Vagina (tissue), 2 donors: Measurements from ENCODE around the gene FXYD3.

Source experiments
- POLR2A ChIP-seq, 2 donors: fragments of 450-650 bp; IDR thresholded peaks; one replicate each; pipeline ENCODE4 v1.6.1; 2017; ENCODE audit warnings: antibody characterized with exemption in 2 of 2, mild to moderate bottlenecking in 2 of 2, moderate library complexity in 2 of 2
- TF ChIP-seq, protein P1 (sequence below), 3 experiments: fragments of 450-650 bp in 2 of 3; fragments of 200-600 bp in 1 of 3; sonication (generic) in 1 of 3; IDR thresholded peaks; one replicate each; pipeline ENCODE4 v1.5.1; 2017 to 2019; ENCODE audit warnings: antibody characterized with exemption in 3 of 3, mild to moderate bottlenecking in 2 of 3, moderate library complexity in 2 of 3

DNA sequence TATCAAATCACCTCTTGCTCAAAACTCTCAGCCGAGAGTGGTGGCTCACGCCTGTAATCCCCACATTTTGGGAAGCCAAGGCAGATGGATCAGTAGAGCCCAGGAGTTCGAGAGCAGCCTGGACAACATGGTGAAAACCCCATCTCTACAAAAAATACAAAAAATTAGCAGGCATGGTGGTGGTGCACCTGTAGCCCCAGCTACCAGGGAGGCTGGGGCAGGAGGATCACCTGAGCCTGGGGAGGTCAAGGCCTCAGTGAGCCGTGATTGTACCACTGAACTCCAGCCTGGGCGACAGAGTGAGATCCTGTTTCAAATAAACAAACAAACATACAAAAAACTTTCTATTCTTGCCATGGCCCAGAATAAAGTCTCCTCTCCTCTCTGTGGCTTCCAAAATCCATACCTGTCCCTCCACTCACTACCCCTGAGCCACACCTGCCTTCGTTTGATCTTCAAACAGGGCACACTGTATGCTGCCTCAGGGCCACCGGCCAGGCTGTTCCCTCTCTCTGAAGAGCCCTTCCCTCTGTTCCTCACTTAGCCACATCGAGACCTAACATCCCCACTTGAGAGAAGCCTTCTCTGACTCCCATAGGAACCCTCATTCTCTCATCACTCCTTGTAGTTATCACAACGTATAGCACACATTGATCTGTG lies 12.9 kb downstream of the FXYD3 start:
- no peak for TF ChIP-seq POLR2A (IDR thresholded peaks at IDR 0.05)
- TF ChIP-seq, protein P1, sequence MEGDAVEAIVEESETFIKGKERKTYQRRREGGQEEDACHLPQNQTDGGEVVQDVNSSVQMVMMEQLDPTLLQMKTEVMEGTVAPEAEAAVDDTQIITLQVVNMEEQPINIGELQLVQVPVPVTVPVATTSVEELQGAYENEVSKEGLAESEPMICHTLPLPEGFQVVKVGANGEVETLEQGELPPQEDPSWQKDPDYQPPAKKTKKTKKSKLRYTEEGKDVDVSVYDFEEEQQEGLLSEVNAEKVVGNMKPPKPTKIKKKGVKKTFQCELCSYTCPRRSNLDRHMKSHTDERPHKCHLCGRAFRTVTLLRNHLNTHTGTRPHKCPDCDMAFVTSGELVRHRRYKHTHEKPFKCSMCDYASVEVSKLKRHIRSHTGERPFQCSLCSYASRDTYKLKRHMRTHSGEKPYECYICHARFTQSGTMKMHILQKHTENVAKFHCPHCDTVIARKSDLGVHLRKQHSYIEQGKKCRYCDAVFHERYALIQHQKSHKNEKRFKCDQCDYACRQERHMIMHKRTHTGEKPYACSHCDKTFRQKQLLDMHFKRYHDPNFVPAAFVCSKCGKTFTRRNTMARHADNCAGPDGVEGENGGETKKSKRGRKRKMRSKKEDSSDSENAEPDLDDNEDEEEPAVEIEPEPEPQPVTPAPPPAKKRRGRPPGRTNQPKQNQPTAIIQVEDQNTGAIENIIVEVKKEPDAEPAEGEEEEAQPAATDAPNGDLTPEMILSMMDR (IDR thresholded peaks at IDR 0.05): no peak
